ENCODE measurements around the gene MBD2.
"Not testable (repeated sequence)": the region's sequence is repeated elsewhere in the genome, so short reads cannot be mapped to it uniquely, and the experiment has no call there.

The MBD2 gene

DNA sequence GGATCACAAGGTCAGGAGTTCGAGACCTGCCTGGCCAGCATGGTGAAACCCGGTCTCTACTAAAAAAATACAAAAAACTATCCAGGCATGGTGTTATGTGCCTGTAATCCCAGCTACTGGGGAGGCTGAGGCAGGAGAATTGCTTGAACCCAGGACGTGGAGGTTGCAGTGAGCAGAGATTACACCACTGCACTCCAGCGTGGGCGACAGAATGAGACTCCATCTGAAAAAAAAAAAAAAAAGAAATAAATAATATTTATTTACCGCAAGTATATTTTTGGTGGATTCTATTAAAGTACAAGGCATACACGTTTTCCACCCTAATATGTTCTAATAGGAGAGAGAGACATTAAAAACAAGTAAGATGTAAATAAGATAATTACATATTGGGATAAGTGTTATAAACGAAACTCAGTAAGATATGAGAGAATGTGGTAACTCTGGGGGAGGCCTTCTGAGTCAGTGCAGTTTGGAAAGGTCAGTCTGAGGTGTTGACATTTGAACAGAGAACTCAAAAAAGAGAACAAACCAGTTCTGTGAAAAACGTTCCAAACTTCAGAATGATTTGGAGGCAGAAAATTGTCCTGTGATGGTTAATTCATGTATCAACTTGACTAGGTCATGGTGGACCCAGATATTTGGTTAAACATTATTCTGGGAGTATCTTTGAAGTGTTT lies 36.1 kb upstream of the MBD2 start:
- no peak for TF ChIP-seq CTCF (IDR thresholded peaks at IDR 0.05; ENCODE audit: borderline replicate concordance, control extremely low read depth, extremely low read depth, insufficient read depth, missing control alignments)
- in situ Hi-C loops (cut with MboI; ENCODE audit: low sequenced_read_pairs, unreplicated experiment), result no loop called here
- DNase-seq (ENCODE audit: low spot score), result no peak

- DNase-seq (ENCODE audit: low spot score); in situ Hi-C loops (cut with MboI; ENCODE audit: low sequenced_read_pairs, unreplicated experiment): not testable (repeated sequence)
Observed at GRCh38 chr18:54257818-54258217, 33.3 kb upstream of the MBD2 start.

DNA sequence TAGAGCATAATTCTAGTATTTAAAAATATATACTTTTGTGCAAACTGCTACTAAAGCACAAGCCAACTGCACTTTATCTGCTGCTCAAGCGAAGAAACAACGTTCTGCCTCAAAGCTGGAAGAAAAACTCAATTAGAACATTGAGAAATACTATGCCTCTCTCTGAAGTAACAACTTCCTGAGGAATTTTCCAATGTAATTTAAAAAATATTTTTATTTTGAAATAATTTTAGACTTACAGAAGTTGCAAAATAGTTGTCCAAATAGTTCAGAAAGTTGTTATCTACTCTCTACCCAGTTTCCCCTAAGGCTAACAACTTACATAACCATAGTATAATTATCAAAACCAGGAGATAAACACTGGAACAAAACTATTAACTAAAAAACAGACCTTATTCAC lies 32.5 kb upstream of the MBD2 start:
- in situ Hi-C loops (cut with MboI; ENCODE audit: low sequenced_read_pairs, unreplicated experiment), result no loop called here
- no peak for TF ChIP-seq CTCF (IDR thresholded peaks at IDR 0.05; ENCODE audit: borderline replicate concordance, control extremely low read depth, extremely low read depth, insufficient read depth, missing control alignments)

GRCh38 chr18:54255141-54255540 lies 30.7 kb upstream of the MBD2 start:
- DNase-seq (ENCODE audit: low spot score), result no peak
- in situ Hi-C loops (cut with MboI; ENCODE audit: low sequenced_read_pairs, unreplicated experiment), result no loop called here
- no peak for TF ChIP-seq CTCF (IDR thresholded peaks at IDR 0.05; ENCODE audit: borderline replicate concordance, control extremely low read depth, extremely low read depth, insufficient read depth, missing control alignments)

More for the DNA sequence above, 32.5 kb upstream of the MBD2 start:
- no peak for DNase-seq (ENCODE audit: low spot score)

GRCh38 chr18:54254265-54254758 lies 29.8 kb upstream of the MBD2 start:
- TF ChIP-seq CTCF (IDR thresholded peaks at IDR 0.05; ENCODE audit: borderline replicate concordance, control extremely low read depth, extremely low read depth, insufficient read depth, missing control alignments), result no peak
- no peak for DNase-seq (ENCODE audit: low spot score)
- in situ Hi-C loops (cut with MboI; ENCODE audit: low sequenced_read_pairs, unreplicated experiment), result no loop called here

- no peak for TF ChIP-seq CTCF (IDR thresholded peaks at IDR 0.05; ENCODE audit: borderline replicate concordance, control extremely low read depth, extremely low read depth, insufficient read depth, missing control alignments)
- in situ Hi-C loops (cut with MboI; ENCODE audit: low sequenced_read_pairs, unreplicated experiment), result no loop called here
- no peak for DNase-seq (ENCODE audit: low spot score)
Observed at GRCh38 chr18:54251606-54252390, 27.3 kb upstream of the MBD2 start.

DNA sequence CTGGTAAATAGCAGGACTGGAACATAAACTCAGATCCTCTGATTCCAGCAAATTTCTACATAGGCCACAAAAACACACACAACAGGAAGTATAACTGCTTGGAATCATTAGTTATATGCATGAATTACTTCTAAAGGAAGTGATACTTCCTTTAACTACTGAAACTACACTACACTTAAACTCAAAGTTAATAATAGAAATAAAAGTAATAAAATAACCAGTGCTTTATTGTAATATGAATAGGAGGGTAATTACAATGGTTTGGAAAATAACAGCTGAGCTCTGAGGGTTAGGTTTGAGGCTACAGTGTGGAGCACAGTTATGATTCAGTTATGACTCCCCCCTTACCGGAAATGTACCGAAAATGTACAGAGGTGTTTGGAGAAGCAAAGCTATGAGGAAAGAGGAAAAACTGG lies 26.4 kb upstream of the MBD2 start:
- DNase-seq (ENCODE audit: low spot score), result peak; percentile 28
- no peak for TF ChIP-seq CTCF (IDR thresholded peaks at IDR 0.05; ENCODE audit: borderline replicate concordance, control extremely low read depth, extremely low read depth, insufficient read depth, missing control alignments)
- in situ Hi-C loops (cut with MboI; ENCODE audit: low sequenced_read_pairs, unreplicated experiment), result no loop called here
